ENCODE results near the gene DRG1.
"Not testable (repeated sequence)": the region's sequence is repeated elsewhere in the genome, so short reads cannot be mapped to it uniquely, and the experiment has no call there.

The DRG1 gene

GRCh38 chr22:31402350-31402749 lies 2.9 kb downstream of the DRG1 start:
- not testable (repeated sequence) for H3K27me3 Mint-ChIP-seq, ATAC-seq, DNase-seq, H3K27ac Mint-ChIP-seq, H3K4me3 Mint-ChIP-seq, H3K9me3 Mint-ChIP-seq
- Mint-ChIP-seq H3K36me3 (ENCODE audit: low read depth) (peaks cover 37% of the 10 kb centered on the region), H3K4me1 (peaks cover 30% of the 10 kb centered on the region)

GRCh38 chr22:31425331-31426050 lies 26.1 kb downstream of the DRG1 start:
- Mint-ChIP-seq H3K9me3 (no peaks in the 10 kb centered on the region), H3K4me3 (no peak overlapping the region), H3K27me3 (no peaks in the 10 kb centered on the region), H3K27ac (peak overlapping the region; percentile 31), H3K4me1 (no peaks in the 10 kb centered on the region), H3K36me3 (ENCODE audit: low read depth) (peaks cover 64% of the 10 kb centered on the region)
- ATAC-seq (no peak), DNase-seq (no peak)

- no peak overlapping the region for H3K27ac Mint-ChIP-seq
- DNase-seq = no peak
- H3K36me3 Mint-ChIP-seq (ENCODE audit: low read depth) = peaks cover 60% of the 10 kb centered on the region
- H3K27me3 Mint-ChIP-seq = no peaks in the 10 kb centered on the region
- H3K4me1 Mint-ChIP-seq = peaks cover 1% of the 10 kb centered on the region
- no peaks in the 10 kb centered on the region for H3K9me3 Mint-ChIP-seq
- no peak for ATAC-seq
- H3K4me3 Mint-ChIP-seq = no peak overlapping the region
These were observed 32.5 kb downstream of the DRG1 start for GRCh38 chr22:31431950-31432349.

GRCh38 chr22:31436132-31436531 lies 36.7 kb downstream of the DRG1 start:
- H3K27ac Mint-ChIP-seq = no peak overlapping the region
- H3K9me3 Mint-ChIP-seq = no peaks in the 10 kb centered on the region
- no peak for ATAC-seq

GRCh38 chr22:31439808-31440207 lies 40.4 kb downstream of the DRG1 start:
- H3K27me3 Mint-ChIP-seq = no peaks in the 10 kb centered on the region
- DNase-seq (no peak), ATAC-seq (no peak)
- peaks cover 82% of the 10 kb centered on the region for H3K36me3 Mint-ChIP-seq (ENCODE audit: low read depth)
- H3K27ac Mint-ChIP-seq = no peak overlapping the region
- H3K9me3 Mint-ChIP-seq = no peaks in the 10 kb centered on the region
- H3K4me3 Mint-ChIP-seq = no peak overlapping the region
- peaks cover 4% of the 10 kb centered on the region for H3K4me1 Mint-ChIP-seq

More at GRCh38 chr22:31436132-31436531, 36.7 kb downstream of the DRG1 start:
- H3K36me3 Mint-ChIP-seq (ENCODE audit: low read depth) = peaks cover 75% of the 10 kb centered on the region
- H3K27me3 Mint-ChIP-seq = no peaks in the 10 kb centered on the region
- H3K4me1 Mint-ChIP-seq = peaks cover 4% of the 10 kb centered on the region
- no peak overlapping the region for H3K4me3 Mint-ChIP-seq
- no peak for DNase-seq

- no peak overlapping the region for H3K4me3 Mint-ChIP-seq
- no peaks in the 10 kb centered on the region for H3K9me3 Mint-ChIP-seq
- H3K36me3 Mint-ChIP-seq (ENCODE audit: low read depth) = peaks cover 85% of the 10 kb centered on the region
- DNase-seq (no peak), ATAC-seq (no peak)
- no peaks in the 10 kb centered on the region for H3K27me3 Mint-ChIP-seq
- peaks cover 4% of the 10 kb centered on the region for H3K4me1 Mint-ChIP-seq
- H3K27ac Mint-ChIP-seq = no peak overlapping the region
These were observed 41.3 kb downstream of the DRG1 start for GRCh38 chr22:31440681-31441080.

GRCh38 chr22:31441652-31442051 lies 42.2 kb downstream of the DRG1 start:
- peaks cover 4% of the 10 kb centered on the region for H3K4me1 Mint-ChIP-seq
- DNase-seq = no peak
- no peaks in the 10 kb centered on the region for H3K9me3 Mint-ChIP-seq
- no peak for ATAC-seq
- H3K36me3 Mint-ChIP-seq (ENCODE audit: low read depth) = peaks cover 80% of the 10 kb centered on the region
- H3K27me3 Mint-ChIP-seq = no peaks in the 10 kb centered on the region
- no peak overlapping the region for H3K27ac Mint-ChIP-seq
- no peak overlapping the region for H3K4me3 Mint-ChIP-seq

- no peak overlapping the region for H3K27ac Mint-ChIP-seq
- ATAC-seq = no peak
These were observed 43.5 kb downstream of the DRG1 start for GRCh38 chr22:31442768-31443489.

GRCh38 chr22:31443516-31443915 lies 44.1 kb downstream of the DRG1 start:
- peaks cover 66% of the 10 kb centered on the region for H3K36me3 Mint-ChIP-seq (ENCODE audit: low read depth)
- no peak overlapping the region for H3K27ac Mint-ChIP-seq
- H3K27me3 Mint-ChIP-seq = no peaks in the 10 kb centered on the region
- no peak for ATAC-seq
- no peak for DNase-seq
- no peaks in the 10 kb centered on the region for H3K4me1 Mint-ChIP-seq
- H3K4me3 Mint-ChIP-seq = no peak overlapping the region
- H3K9me3 Mint-ChIP-seq = no peaks in the 10 kb centered on the region

More at GRCh38 chr22:31442768-31443489, 43.5 kb downstream of the DRG1 start:
- Mint-ChIP-seq H3K4me1 (no peaks in the 10 kb centered on the region), H3K36me3 (ENCODE audit: low read depth) (peaks cover 70% of the 10 kb centered on the region), H3K9me3 (no peaks in the 10 kb centered on the region), H3K4me3 (no peak overlapping the region), H3K27me3 (no peaks in the 10 kb centered on the region)
- no peak for DNase-seq

GRCh38 chr22:31445642-31446041 lies 46.2 kb downstream of the DRG1 start:
- no peak for DNase-seq
- ATAC-seq = no peak
- Mint-ChIP-seq H3K36me3 (ENCODE audit: low read depth) (peaks cover 55% of the 10 kb centered on the region), H3K9me3 (no peaks in the 10 kb centered on the region), H3K4me1 (no peaks in the 10 kb centered on the region), H3K4me3 (no peak overlapping the region), H3K27ac (no peak overlapping the region), H3K27me3 (no peaks in the 10 kb centered on the region)

- no peak for ATAC-seq
- Mint-ChIP-seq H3K27ac (no peak overlapping the region), H3K4me1 (no peaks in the 10 kb centered on the region), H3K4me3 (no peak overlapping the region), H3K9me3 (no peaks in the 10 kb centered on the region), H3K27me3 (no peaks in the 10 kb centered on the region), H3K36me3 (ENCODE audit: low read depth) (peaks cover 50% of the 10 kb centered on the region)
- no peak for DNase-seq
These were observed 46.8 kb downstream of the DRG1 start for GRCh38 chr22:31446208-31446607.

- no peak for ATAC-seq
- Mint-ChIP-seq H3K27ac (no peak overlapping the region), H3K9me3 (no peaks in the 10 kb centered on the region), H3K4me3 (no peak overlapping the region), H3K27me3 (no peaks in the 10 kb centered on the region), H3K36me3 (ENCODE audit: low read depth) (peaks cover 51% of the 10 kb centered on the region), H3K4me1 (no peaks in the 10 kb centered on the region)
- no peak for DNase-seq
These were observed 47.4 kb downstream of the DRG1 start for GRCh38 chr22:31446767-31447166.

GRCh38 chr22:31447337-31447736 lies 47.9 kb downstream of the DRG1 start:
- ATAC-seq = no peak
- no peak overlapping the region for H3K4me3 Mint-ChIP-seq
- H3K4me1 Mint-ChIP-seq = peaks cover 2% of the 10 kb centered on the region
- no peaks in the 10 kb centered on the region for H3K27me3 Mint-ChIP-seq
- H3K9me3 Mint-ChIP-seq = no peaks in the 10 kb centered on the region
- no peak for DNase-seq
- no peak overlapping the region for H3K27ac Mint-ChIP-seq
- peaks cover 48% of the 10 kb centered on the region for H3K36me3 Mint-ChIP-seq (ENCODE audit: low read depth)

- Mint-ChIP-seq H3K27me3 (no peaks in the 10 kb centered on the region), H3K27ac (no peak overlapping the region), H3K9me3 (no peaks in the 10 kb centered on the region), H3K36me3 (ENCODE audit: low read depth) (peaks cover 39% of the 10 kb centered on the region), H3K4me3 (no peak overlapping the region), H3K4me1 (peaks cover 3% of the 10 kb centered on the region)
- no peak for DNase-seq
- no peak for ATAC-seq
These were observed 49.0 kb downstream of the DRG1 start for GRCh38 chr22:31448382-31448781.

- DNase-seq (no peak), ATAC-seq (no peak)
- peaks cover 37% of the 10 kb centered on the region for H3K36me3 Mint-ChIP-seq (ENCODE audit: low read depth)
- H3K9me3 Mint-ChIP-seq = no peaks in the 10 kb centered on the region
- no peak overlapping the region for H3K4me3 Mint-ChIP-seq
- no peaks in the 10 kb centered on the region for H3K27me3 Mint-ChIP-seq
- peaks cover 3% of the 10 kb centered on the region for H3K4me1 Mint-ChIP-seq
- no peak overlapping the region for H3K27ac Mint-ChIP-seq
These were observed 50.1 kb downstream of the DRG1 start for GRCh38 chr22:31449506-31449905.

All from activated naive CD8-positive, alpha-beta T cell treated with anti-CD3 and anti-CD28 coated beads, Interleukin-2, amount 50 U/mL, for 24 hours (primary cell).